Kidney epithelial cell (primary cell): ENCODE measurements around the gene SYT3. TPM values are rescaled to one million over a fixed set of nuclear protein-coding genes. Genes with fewer than 3 reads are reported as not detected.

Experiments used
- DNase-seq: peaks from one replicate; pipeline ENCODE4 v3.0.0-alpha.2; 2010; ENCODE audit warnings: low read depth
- H3K27me3 ChIP-seq: 2 replicates; pipeline ENCODE4 v1.6.0; 2011; ENCODE audit warnings: low read length; ENCODE audit not compliant: control insufficient read depth, insufficient read depth
- H3K36me3 ChIP-seq: 2 replicates; pipeline ENCODE4 v1.5.1; 2011; ENCODE audit warnings: low read length; ENCODE audit not compliant: control insufficient read depth, insufficient read depth
- H3K4me3 ChIP-seq: 2 replicates; pipeline ENCODE4 v1.5.1; 2011; ENCODE audit warnings: low read depth, mild to moderate bottlenecking, control low read depth, low read length
- total RNA-seq: library from RNA; depleted of rRNA; stranded (reverse); fragments of >200 nt; gene quantifications from 2 replicates; pipeline ENCODE4 v1.2.3, GENCODE V29; 2015
- TF ChIP-seq, protein P1 (sequence below): IDR thresholded peaks from 2 replicates; pipeline ENCODE4 v1.5.1; 2011; ENCODE audit warnings: mild to moderate bottlenecking, moderate library complexity, low read length, control low read depth, inconsistent platforms; ENCODE audit not compliant: insufficient read depth, poor library complexity, severe bottlenecking

The SYT3 gene
- total RNA-seq, 1 donor from 2014 or later, result 0.29 TPM

DNA sequence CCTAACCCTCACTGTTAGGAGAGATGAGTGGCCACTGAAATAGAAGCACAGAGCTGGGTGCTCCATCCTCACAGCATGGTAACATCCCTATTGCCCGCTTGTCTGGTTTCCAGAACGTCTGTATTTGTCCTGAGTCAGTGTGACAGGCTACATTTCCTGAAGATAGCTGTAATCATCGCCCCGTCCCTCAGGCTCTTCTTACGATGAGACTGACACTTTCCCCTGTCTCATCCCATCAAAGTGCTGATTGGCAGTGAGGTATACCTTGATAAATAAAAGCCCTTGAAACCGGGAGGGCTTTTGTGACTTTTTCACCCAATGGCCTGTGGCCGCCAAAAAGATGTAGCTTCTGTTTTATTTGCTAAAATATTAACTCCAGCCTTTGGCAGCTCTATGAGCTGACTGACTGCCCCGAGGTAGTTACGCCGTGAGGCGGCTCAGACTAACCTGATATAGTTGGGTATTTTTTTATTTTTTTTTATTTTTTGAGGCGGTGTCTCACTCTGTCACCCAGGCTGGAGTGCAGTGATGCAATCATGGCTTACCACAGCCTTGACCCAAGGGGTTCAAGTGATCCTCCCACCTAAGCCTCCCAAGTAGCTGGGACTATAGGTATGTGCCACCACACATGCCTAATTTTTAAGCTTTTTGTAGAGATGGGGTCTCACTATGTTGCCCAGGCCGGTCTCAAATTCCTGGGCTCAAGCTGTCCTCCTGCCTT lies 65.8 kb downstream of the SYT3 start:
- H3K36me3 ChIP-seq, result no peaks in the 10 kb centered on the region
- TF ChIP-seq, protein P1, sequence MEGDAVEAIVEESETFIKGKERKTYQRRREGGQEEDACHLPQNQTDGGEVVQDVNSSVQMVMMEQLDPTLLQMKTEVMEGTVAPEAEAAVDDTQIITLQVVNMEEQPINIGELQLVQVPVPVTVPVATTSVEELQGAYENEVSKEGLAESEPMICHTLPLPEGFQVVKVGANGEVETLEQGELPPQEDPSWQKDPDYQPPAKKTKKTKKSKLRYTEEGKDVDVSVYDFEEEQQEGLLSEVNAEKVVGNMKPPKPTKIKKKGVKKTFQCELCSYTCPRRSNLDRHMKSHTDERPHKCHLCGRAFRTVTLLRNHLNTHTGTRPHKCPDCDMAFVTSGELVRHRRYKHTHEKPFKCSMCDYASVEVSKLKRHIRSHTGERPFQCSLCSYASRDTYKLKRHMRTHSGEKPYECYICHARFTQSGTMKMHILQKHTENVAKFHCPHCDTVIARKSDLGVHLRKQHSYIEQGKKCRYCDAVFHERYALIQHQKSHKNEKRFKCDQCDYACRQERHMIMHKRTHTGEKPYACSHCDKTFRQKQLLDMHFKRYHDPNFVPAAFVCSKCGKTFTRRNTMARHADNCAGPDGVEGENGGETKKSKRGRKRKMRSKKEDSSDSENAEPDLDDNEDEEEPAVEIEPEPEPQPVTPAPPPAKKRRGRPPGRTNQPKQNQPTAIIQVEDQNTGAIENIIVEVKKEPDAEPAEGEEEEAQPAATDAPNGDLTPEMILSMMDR, result no peak
- DNase-seq, result no peak

More for the DNA sequence above, 65.8 kb downstream of the SYT3 start:
- Histone ChIP-seq H3K27me3 (peaks cover 12% of the 10 kb centered on the region), H3K4me3 (no peak overlapping the region)

Other genes starting within 250 kb of the SYT3 start
- gene SPIB, start 220.9 kb downstream of the SYT3 start, total RNA-seq, result not detected in 2 replicates
- 0.21 TPM in 1 of 2 replicates, not detected in the other for gene MYBPC2, start 207.0 kb downstream of the SYT3 start, total RNA-seq
- gene EMC10, start 163.4 kb downstream of the SYT3 start, total RNA-seq, result 256 and 274 TPM in 2 replicates
- gene GARIN5A, start 163.0 kb downstream of the SYT3 start, total RNA-seq, result 8.5 and 9.9 TPM in 2 replicates
- gene JOSD2, start 128.7 kb downstream of the SYT3 start, total RNA-seq, result 26.7 and 26.8 TPM in 2 replicates
- gene ASPDH, start 126.0 kb downstream of the SYT3 start, total RNA-seq, result not detected in 2 replicates
- 9.2 and 9.3 TPM in 2 replicates for gene LRRC4B, start 71.4 kb downstream of the SYT3 start, total RNA-seq
- gene C19orf81, start 9.6 kb upstream of the SYT3 start, total RNA-seq, result 4.4 and 16.5 TPM in 2 replicates
- gene SHANK1, start 79.9 kb upstream of the SYT3 start, total RNA-seq, result 1.2 and 1.6 TPM in 2 replicates
- 6.0 and 12.4 TPM in 2 replicates for gene CLEC11A, start 83.5 kb upstream of the SYT3 start, total RNA-seq
- not detected in 2 replicates for gene GPR32, start 130.6 kb upstream of the SYT3 start, total RNA-seq
- not detected in 2 replicates for gene ACP4, start 150.5 kb upstream of the SYT3 start, total RNA-seq
- not detected in 2 replicates for gene KLK1, start 183.9 kb upstream of the SYT3 start, total RNA-seq
- not detected in 2 replicates for gene KLK15, start 193.7 kb upstream of the SYT3 start, total RNA-seq
- gene KLK3, start 215.0 kb upstream of the SYT3 start, total RNA-seq, result not detected in 2 replicates
- 0.96 TPM in 1 of 2 replicates, not detected in the other for gene KLK2, start 233.6 kb upstream of the SYT3 start, total RNA-seq